Measurements from ENCODE around the gene PIK3C3. TPM values are rescaled to one million over a fixed set of nuclear protein-coding genes. Genes with fewer than 3 reads are reported as not detected.

PIK3C3 gene
- total and polyA plus RNA-seq, 2 experiments from 2014 or later = 24.9 to 54.7 TPM

GRCh38 chr18:42092848-42093247, 137.8 kb downstream of the PIK3C3 start:
- 97% methylated on average over 1 of the region's 1 CpG for WGBS (ENCODE audit: low lambda C conversion rate, missing lambda C conversion rate)
- H3K36me3 ChIP-seq (replicated peaks; ENCODE audit: insufficient read depth, low read depth) = no peaks in the 10 kb centered on the region

DNA sequence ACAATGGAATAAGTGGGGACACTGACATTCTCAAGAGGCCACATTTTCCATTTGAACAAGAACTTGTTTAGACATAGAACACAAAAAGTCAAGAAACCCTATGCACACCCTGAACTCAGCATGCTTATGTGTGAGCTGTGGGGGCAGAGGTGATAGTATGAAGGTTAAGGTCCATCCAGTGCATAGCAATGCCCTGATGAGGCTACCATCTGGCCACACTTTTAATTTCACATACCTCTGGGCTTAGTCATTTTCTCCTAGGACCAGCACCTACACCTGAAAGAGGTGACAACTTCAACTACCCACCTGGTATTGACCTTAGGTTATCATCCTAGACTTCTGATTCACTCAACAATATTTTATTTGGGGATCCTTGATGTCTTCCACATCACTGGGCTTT, 139.8 kb downstream of the PIK3C3 start:
- Histone ChIP-seq H3K36me3 (replicated peaks; ENCODE audit: insufficient read depth, low read depth) (no peaks in the 10 kb centered on the region), H3K27me3 (no peaks in the 10 kb centered on the region), H3K9me3 (ENCODE audit: low read depth) (no peaks in the 10 kb centered on the region), H3K27ac (no peak overlapping the region), H3K79me2 (no peaks in the 10 kb centered on the region), H3K4me1 (ENCODE audit: insufficient read depth) (no peaks in the 10 kb centered on the region), H4K20me1 (ENCODE audit: insufficient read depth, poor library complexity, severe bottlenecking) (no peaks in the 10 kb centered on the region), H3K4me3 (no peak overlapping the region), H2AFZ (no peak overlapping the region), H3K9me2 (replicated peaks; ENCODE audit: insufficient read depth) (no peaks in the 10 kb centered on the region), H3K4me2 (no peak overlapping the region)
- TF ChIP-seq, protein P1, sequence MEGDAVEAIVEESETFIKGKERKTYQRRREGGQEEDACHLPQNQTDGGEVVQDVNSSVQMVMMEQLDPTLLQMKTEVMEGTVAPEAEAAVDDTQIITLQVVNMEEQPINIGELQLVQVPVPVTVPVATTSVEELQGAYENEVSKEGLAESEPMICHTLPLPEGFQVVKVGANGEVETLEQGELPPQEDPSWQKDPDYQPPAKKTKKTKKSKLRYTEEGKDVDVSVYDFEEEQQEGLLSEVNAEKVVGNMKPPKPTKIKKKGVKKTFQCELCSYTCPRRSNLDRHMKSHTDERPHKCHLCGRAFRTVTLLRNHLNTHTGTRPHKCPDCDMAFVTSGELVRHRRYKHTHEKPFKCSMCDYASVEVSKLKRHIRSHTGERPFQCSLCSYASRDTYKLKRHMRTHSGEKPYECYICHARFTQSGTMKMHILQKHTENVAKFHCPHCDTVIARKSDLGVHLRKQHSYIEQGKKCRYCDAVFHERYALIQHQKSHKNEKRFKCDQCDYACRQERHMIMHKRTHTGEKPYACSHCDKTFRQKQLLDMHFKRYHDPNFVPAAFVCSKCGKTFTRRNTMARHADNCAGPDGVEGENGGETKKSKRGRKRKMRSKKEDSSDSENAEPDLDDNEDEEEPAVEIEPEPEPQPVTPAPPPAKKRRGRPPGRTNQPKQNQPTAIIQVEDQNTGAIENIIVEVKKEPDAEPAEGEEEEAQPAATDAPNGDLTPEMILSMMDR (IDR thresholded peaks at IDR 0.05; ENCODE audit: poor library complexity) = no peak
- no peak for TF ChIP-seq EZH2phosphoT487 (IDR thresholded peaks at IDR 0.05; ENCODE audit: low read depth, severe bottlenecking, unreplicated experiment)
- no peak for TF ChIP-seq EZH2 (IDR thresholded peaks at IDR 0.05; ENCODE audit: borderline replicate concordance)
- DNase-seq (ENCODE audit: low spot score) = no peak

More at GRCh38 chr18:42092848-42093247, 137.8 kb downstream of the PIK3C3 start:
- no peaks in the 10 kb centered on the region for H3K4me1 ChIP-seq (ENCODE audit: insufficient read depth)
- DNase-seq (ENCODE audit: low spot score) = no peak
- TF ChIP-seq EZH2 (IDR thresholded peaks at IDR 0.05; ENCODE audit: borderline replicate concordance) = no peak
- TF ChIP-seq EZH2phosphoT487 (IDR thresholded peaks at IDR 0.05; ENCODE audit: low read depth, severe bottlenecking, unreplicated experiment) = no peak
- TF ChIP-seq, protein P1 (IDR thresholded peaks at IDR 0.05; ENCODE audit: poor library complexity) = no peak
- H3K4me2 ChIP-seq = no peak overlapping the region
- H3K79me2 ChIP-seq = no peaks in the 10 kb centered on the region
- no peaks in the 10 kb centered on the region for H4K20me1 ChIP-seq (ENCODE audit: insufficient read depth, poor library complexity, severe bottlenecking)
- no peaks in the 10 kb centered on the region for H3K9me3 ChIP-seq (ENCODE audit: low read depth)
- H2AFZ ChIP-seq = no peak overlapping the region
- H3K27ac ChIP-seq = no peak overlapping the region
- H3K27me3 ChIP-seq = no peaks in the 10 kb centered on the region
- H3K9me2 ChIP-seq (replicated peaks; ENCODE audit: insufficient read depth) = no peaks in the 10 kb centered on the region
- H3K4me3 ChIP-seq = no peak overlapping the region

DNA sequence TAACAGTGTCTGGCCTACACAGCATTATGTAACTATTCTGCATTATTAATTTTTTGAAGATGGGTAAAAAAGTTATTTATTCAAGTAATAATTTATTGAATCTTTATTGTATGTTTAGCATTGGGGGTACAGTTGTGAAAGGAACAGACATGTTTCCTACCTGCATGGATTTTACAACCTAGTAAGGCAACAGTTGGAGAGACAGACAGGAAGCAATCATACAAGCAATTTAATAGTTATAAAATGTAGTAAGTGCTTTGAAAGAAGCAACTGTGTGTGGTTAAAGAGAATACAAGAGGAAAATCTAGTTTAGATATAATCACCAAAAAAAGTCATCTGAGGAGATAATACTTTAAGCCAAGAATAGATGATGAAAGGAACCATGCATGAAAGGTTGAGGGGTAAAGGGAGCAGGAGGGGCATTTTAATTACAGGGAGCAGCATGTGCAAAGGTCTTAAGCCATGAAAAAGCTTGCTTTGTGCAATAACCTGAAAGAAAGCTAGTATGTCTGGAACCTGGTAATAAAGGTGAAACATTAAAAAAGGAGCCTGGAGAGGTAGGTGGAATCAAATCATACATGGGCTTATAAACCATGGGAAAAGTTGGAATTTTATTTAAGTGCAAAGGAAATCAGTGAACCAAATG, 140.8 kb downstream of the PIK3C3 start:
- H3K4me1 ChIP-seq (ENCODE audit: insufficient read depth) = no peaks in the 10 kb centered on the region
- H3K36me3 ChIP-seq (replicated peaks; ENCODE audit: insufficient read depth, low read depth) = no peaks in the 10 kb centered on the region
- H3K4me3 ChIP-seq = no peak overlapping the region
- H3K79me2 ChIP-seq = no peaks in the 10 kb centered on the region
- no peak for DNase-seq (ENCODE audit: low spot score)
- H3K27ac ChIP-seq = no peak overlapping the region
- TF ChIP-seq EZH2phosphoT487 (IDR thresholded peaks at IDR 0.05; ENCODE audit: low read depth, severe bottlenecking, unreplicated experiment) (no peak), EZH2 (IDR thresholded peaks at IDR 0.05; ENCODE audit: borderline replicate concordance) (no peak)
- TF ChIP-seq, protein P1 (IDR thresholded peaks at IDR 0.05; ENCODE audit: poor library complexity) = no peak
- no peaks in the 10 kb centered on the region for H3K9me3 ChIP-seq (ENCODE audit: low read depth)
- H2AFZ ChIP-seq = no peak overlapping the region
- no peaks in the 10 kb centered on the region for H3K27me3 ChIP-seq
- H4K20me1 ChIP-seq (ENCODE audit: insufficient read depth, poor library complexity, severe bottlenecking) = no peaks in the 10 kb centered on the region
- H3K4me2 ChIP-seq = no peak overlapping the region
- no peaks in the 10 kb centered on the region for H3K9me2 ChIP-seq (replicated peaks; ENCODE audit: insufficient read depth)
